HT-29 (cell line): ENCODE measurements around the gene SPIRE1. TPM values are rescaled to one million over a fixed set of nuclear protein-coding genes. Genes with fewer than 3 reads are reported as not detected.
A peak's percentile ranks its signal among the peaks of the same experiment; 100 is the strongest.

Experiments used
- DNase-seq: peaks from one replicate; pipeline ENCODE4 v3.0.0-alpha.2; 2015; ENCODE audit warnings: low spot score
- total RNA-seq: library from RNA; depleted of rRNA; stranded (reverse); fragments of >200 nt; shearing (Covaris generic); gene quantifications from 2 replicates; pipeline ENCODE4 v1.2.3, GENCODE V29; 2014

Gene SPIRE1
- total RNA-seq, 1 experiment from 2014 or later: 2.5 TPM

GRCh38 chr18:12449051-12449785, 208.7 kb downstream of the SPIRE1 start:
- no peak for DNase-seq

DNA sequence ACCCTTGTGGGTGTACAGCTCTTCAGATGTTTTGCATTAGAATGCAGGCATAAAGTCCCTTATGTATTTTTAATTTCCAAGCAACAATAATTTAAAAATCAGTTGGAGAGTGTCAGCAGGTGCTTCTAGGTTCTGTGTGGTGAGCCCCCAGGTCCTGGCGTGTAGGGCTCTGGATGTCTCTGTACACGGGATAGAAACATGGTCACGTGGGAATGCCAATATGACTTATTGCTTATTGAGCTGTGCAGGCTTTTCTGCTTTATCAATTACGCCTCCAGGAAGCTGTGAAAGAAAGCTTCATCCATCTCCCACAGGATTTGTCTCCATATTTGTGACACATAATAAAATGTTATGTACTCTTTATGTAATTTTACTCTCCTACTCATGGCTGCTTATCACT, 212.4 kb downstream of the SPIRE1 start:
- DNase-seq: no peak

GRCh38 chr18:12443551-12443950, 214.4 kb downstream of the SPIRE1 start:
- no peak for DNase-seq

DNA sequence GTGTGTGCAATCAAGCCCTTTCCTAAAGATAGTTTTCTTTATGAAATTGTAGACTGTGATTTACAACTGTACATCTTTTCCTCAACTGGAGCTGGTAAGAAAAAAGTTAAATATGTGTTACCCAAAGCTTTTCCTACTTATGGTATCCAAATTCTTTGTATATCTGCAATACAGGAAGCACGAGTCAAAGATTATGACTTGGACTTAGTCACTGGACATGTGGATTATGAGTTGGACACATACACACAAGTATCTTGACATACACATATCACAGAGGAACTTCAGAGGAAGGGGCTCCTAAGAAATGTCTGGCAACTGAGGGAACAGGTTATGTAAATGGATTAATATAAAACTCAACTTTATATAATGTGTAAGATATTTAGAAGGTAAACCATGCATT, 215.0 kb downstream of the SPIRE1 start:
- DNase-seq: no peak

GRCh38 chr18:12441475-12442034, 216.4 kb downstream of the SPIRE1 start:
- DNase-seq: no peak

DNA sequence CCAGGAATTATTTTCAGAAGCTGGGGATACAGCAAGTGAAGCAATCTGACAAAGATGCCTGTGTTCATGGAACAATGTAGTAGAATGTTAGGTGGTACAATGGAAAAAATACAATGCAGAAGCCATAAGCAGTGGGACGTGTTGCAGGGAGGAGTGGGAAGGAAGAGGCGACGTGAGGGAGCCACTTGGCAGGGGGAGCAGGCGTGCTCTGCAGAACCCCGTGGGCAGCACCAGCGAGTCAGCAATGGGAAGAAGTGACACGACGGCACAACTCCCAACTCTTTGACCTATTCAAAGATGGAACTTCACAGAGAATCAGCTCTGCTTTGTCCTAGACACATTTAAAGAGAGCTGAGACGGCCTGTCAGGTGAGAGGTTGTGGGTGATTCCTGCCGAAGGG, 219.7 kb downstream of the SPIRE1 start:
- no peak for DNase-seq

GRCh38 chr18:12435867-12436266, 222.0 kb downstream of the SPIRE1 start:
- no peak for DNase-seq

DNA sequence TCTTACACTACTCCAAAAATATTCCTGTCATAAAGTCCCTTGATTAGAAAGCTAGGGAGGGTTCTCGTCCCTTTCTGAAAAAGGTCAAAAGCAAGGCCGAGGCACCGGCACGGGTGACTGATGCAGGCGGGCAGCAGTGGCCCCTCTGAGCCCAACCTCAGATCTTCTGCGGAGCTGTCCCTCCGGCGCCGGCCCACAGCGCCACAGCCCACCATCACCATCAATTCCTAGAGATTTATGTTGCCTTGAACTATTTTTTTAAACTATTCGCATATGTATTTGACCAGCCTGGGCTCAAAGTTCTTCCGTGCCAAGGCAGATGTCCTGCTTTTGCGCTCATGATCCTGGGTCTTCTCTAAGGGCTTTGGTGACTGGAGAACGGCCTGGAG, 223.4 kb downstream of the SPIRE1 start:
- no peak for DNase-seq

GRCh38 chr18:12433829-12434540, 223.9 kb downstream of the SPIRE1 start:
- DNase-seq: no peak

DNA sequence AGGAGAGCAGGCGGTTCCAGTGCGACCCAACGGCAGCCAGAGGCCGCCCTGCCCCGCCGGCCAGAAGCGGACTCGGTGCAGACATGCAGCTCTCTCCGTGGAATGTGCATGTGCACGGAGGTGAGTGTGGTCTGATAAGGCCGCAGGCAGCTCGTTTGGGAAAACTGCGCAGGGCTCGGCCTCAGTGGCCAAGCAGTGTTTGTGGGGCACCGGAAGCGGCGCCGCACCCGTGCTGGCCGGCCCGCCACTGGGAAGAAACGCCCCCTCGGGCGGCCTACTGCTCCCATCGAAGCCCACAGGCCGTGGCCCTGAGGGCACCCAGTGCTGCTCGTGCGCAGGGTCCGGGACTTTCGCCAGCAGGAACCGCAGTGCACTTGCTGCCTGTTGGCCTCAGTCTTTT, 225.0 kb downstream of the SPIRE1 start:
- DNase-seq: no peak

GRCh38 chr18:12432196-12432595, 225.7 kb downstream of the SPIRE1 start:
- DNase-seq: no peak

GRCh38 chr18:12431561-12431960, 226.3 kb downstream of the SPIRE1 start:
- DNase-seq: no peak

- DNase-seq: no peak
These were observed 227.5 kb downstream of the SPIRE1 start for GRCh38 chr18:12430137-12430990.

GRCh38 chr18:12429556-12429955, 228.4 kb downstream of the SPIRE1 start:
- no peak for DNase-seq

DNA sequence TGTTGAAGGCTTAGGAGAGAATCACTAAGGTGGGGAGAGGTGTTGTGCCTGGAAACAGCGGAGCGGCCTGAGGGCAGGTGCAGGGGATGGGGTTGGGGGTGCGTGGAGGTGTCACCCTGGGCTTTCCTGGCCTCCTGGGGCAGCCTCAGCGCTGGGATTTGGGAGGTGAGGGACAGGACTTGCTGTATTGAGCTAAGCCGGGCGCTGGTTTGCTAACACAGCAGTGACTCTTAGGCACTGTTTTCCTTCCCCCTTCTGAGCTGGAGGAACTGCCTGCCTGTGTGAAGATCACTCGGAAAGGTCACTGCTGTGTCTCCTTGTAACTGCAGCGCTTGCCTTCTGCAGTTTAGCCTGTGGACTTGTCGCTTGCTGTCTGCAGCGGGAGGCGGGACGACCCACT, 229.0 kb downstream of the SPIRE1 start:
- DNase-seq: no peak

- no peak for DNase-seq
These were observed 231.0 kb downstream of the SPIRE1 start for GRCh38 chr18:12426924-12427323.

DNA sequence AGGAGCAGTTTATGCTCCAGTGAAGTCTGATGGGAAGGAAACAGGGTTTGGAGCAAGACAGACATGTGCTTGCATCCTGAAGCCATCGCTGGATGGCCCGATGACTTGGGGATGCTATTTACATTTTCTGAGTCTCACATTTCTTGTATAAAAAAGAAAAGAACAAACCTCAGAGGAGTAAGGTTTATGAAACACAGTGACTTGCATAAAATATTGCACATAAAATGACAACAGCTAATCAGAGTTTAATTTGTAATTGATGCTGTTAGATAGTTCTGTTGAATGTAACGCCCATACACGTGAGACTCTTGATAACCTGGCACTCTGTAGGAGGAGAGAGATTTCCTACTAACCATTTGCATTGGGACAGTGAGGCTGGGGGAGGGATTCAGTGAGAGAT, 233.7 kb downstream of the SPIRE1 start:
- no peak for DNase-seq

- DNase-seq: no peak
These were observed 234.1 kb downstream of the SPIRE1 start for GRCh38 chr18:12423820-12424219.

GRCh38 chr18:12423393-12423792, 234.5 kb downstream of the SPIRE1 start:
- DNase-seq: no peak

- peak; percentile 74 for DNase-seq
These were observed 235.0 kb downstream of the SPIRE1 start for GRCh38 chr18:12422936-12423335.

- DNase-seq: no peak
These were observed 236.2 kb downstream of the SPIRE1 start for GRCh38 chr18:12421732-12422131.

DNA sequence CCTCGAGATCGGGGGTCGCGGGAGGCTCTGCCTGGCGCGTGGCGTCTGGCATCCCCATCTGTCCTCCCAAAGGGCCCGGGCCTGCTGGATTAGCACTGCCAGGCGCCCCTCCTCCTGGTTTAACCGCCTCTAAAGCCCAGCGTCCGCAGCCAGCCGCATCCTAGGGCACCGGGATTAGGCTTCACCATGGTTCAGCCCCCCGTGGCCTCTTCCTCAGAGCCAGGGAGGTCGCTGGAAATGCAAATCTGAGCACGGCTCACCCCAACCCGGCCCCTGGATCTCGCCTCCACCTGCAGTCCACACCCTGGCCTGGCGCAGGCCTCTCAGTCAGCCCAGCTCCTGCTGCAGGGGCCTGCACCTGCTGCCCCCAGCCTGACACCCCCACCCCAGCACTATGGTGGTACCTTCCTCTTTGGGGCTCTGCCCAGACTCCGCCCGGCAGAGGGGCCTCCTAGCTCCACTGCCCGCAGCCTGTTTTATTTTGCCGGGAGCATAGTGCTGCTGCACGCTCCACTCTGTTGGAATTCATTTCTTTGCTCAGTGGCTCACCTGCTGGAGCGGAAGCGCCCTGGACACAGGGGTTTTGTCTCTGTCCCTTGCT, 237.0 kb downstream of the SPIRE1 start:
- no peak for DNase-seq
